OCI-LY1 (cell line): ENCODE data around the gene HGFAC.

Experiments
- H2AFZ ChIP-seq: fragments of 200-600 bp; sonication (generic), shearing (Covaris generic); 2 replicates; pipeline ENCODE4 v1.6.0; 2014; ENCODE audit warnings: antibody characterized with exemption, mild to moderate bottlenecking, low read length
- H3F3A ChIP-seq: fragments of 200-600 bp; sonication (generic), shearing (Covaris generic); 2 replicates; pipeline ENCODE4 v1.6.0; 2014; ENCODE audit warnings: mild to moderate bottlenecking, antibody characterized with exemption, low read length, moderate library complexity; ENCODE audit not compliant: insufficient read depth
- H3K27ac ChIP-seq: fragments of 200-600 bp; sonication (generic); 2 replicates; pipeline ENCODE4 v1.5.1; 2014; ENCODE audit warnings: low read length, mixed run types, mild to moderate bottlenecking, low read depth; ENCODE audit not compliant: poor library complexity, severe bottlenecking
- H3K27me3 ChIP-seq: fragments of 200-600 bp; sonication (generic); 2 replicates; pipeline ENCODE4 v1.6.0; 2014; ENCODE audit warnings: antibody characterized with exemption, mild to moderate bottlenecking, low read length, moderate library complexity; ENCODE audit not compliant: insufficient read depth
- H3K36me3 ChIP-seq: fragments of 200-600 bp; sonication (generic); 2 replicates; pipeline ENCODE4 v1.6.1; 2014; ENCODE audit warnings: mild to moderate bottlenecking, antibody characterized with exemption, low read length, moderate library complexity, mixed read lengths; ENCODE audit not compliant: insufficient read depth
- H3K4me1 ChIP-seq: fragments of 200-600 bp; sonication (generic); 2 replicates; pipeline ENCODE4 v1.5.1; 2014; ENCODE audit warnings: mild to moderate bottlenecking, low read length, moderate library complexity; ENCODE audit not compliant: insufficient read depth, severe bottlenecking
- H3K4me2 ChIP-seq: fragments of 200-600 bp; sonication (generic), shearing (Covaris generic); 2 replicates; pipeline ENCODE4 v1.6.1; 2014; ENCODE audit warnings: low read length
- H3K4me3 ChIP-seq: fragments of 200-600 bp; sonication (generic); 2 replicates; pipeline ENCODE4 v1.5.1; 2014; ENCODE audit warnings: low read length, low read depth, mild to moderate bottlenecking, mixed read lengths; ENCODE audit not compliant: poor library complexity, severe bottlenecking
- H3K79me2 ChIP-seq: fragments of 200-600 bp; shearing (Covaris generic); 2 replicates; pipeline ENCODE4 v1.6.1; 2016; ENCODE audit warnings: mixed run types, low read length, mixed read lengths; ENCODE audit not compliant: insufficient read depth
- H3K9ac ChIP-seq: fragments of 200-600 bp; sonication (generic), shearing (Covaris generic); 2 replicates; pipeline ENCODE4 v1.6.1; 2014; ENCODE audit warnings: mild to moderate bottlenecking, low read length, mixed read lengths
- H3K9me2 ChIP-seq: fragments of 200-600 bp; sonication (generic), shearing (Covaris generic); 2 replicates; pipeline ENCODE4 v1.6.1; 2014; ENCODE audit warnings: low read depth, mild to moderate bottlenecking, low read length, mixed read lengths
- H3K9me3 ChIP-seq: fragments of 200-600 bp; shearing (Covaris generic); 2 replicates; pipeline ENCODE4 v1.6.1; 2014; ENCODE audit warnings: low read length, mixed read lengths
- H4K20me1 ChIP-seq: fragments of 200-600 bp; sonication (generic), shearing (Covaris generic); 2 replicates; pipeline ENCODE4 v1.6.0; 2016; ENCODE audit warnings: mild to moderate bottlenecking, low read length; ENCODE audit not compliant: insufficient read depth
- EZH2 ChIP-seq: fragments of 200-600 bp; sonication (generic), shearing (Covaris generic); IDR thresholded peaks from 2 replicates; pipeline ENCODE4 v1.8.0; 2017; ENCODE audit warnings: borderline replicate concordance, mixed run types, mild to moderate bottlenecking, antibody characterized with exemption, low read length, moderate library complexity, mixed read lengths
- TF ChIP-seq, protein P1 (sequence below): fragments of 200-600 bp; sonication (generic), shearing (Covaris generic); IDR thresholded peaks from 2 replicates; pipeline ENCODE4 v1.5.1; 2017; ENCODE audit warnings: mild to moderate bottlenecking, antibody characterized with exemption, low read length, moderate library complexity, mixed read lengths

The HGFAC gene

DNA sequence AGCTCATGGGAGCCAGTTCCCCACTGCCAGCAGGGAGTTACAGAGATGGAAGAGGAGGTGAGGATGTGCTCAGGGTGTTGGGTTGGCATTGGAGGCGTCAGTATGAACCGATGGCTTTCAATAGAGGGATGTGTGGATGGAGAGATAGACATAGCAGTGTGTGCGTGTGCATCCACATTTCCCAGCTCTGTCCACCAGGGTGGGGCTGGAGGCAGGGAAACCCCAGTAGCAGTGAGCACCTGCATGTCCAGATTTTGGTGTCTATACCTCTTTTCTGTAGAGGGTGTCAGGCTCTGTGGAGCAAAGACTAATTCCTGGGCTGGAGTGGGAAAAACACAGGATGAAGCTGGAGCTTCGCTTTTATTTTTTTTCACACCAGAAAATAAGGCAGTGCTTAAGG is 37.2 kb upstream of the HGFAC start:
- H3K9me2 ChIP-seq, result no peaks in the 10 kb centered on the region
- TF ChIP-seq, protein P1, sequence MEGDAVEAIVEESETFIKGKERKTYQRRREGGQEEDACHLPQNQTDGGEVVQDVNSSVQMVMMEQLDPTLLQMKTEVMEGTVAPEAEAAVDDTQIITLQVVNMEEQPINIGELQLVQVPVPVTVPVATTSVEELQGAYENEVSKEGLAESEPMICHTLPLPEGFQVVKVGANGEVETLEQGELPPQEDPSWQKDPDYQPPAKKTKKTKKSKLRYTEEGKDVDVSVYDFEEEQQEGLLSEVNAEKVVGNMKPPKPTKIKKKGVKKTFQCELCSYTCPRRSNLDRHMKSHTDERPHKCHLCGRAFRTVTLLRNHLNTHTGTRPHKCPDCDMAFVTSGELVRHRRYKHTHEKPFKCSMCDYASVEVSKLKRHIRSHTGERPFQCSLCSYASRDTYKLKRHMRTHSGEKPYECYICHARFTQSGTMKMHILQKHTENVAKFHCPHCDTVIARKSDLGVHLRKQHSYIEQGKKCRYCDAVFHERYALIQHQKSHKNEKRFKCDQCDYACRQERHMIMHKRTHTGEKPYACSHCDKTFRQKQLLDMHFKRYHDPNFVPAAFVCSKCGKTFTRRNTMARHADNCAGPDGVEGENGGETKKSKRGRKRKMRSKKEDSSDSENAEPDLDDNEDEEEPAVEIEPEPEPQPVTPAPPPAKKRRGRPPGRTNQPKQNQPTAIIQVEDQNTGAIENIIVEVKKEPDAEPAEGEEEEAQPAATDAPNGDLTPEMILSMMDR, result no peak
- TF ChIP-seq EZH2, result no peak
- no peak overlapping the region for H3K4me3 ChIP-seq
- no peaks in the 10 kb centered on the region for H3K79me2 ChIP-seq
- no peaks in the 10 kb centered on the region for H3K36me3 ChIP-seq
- no peaks in the 10 kb centered on the region for H3K27me3 ChIP-seq
- H3K4me1 ChIP-seq, result no peaks in the 10 kb centered on the region
- no peak overlapping the region for H2AFZ ChIP-seq
- H3K4me2 ChIP-seq, result no peak overlapping the region
- H3K27ac ChIP-seq, result no peak overlapping the region
- H4K20me1 ChIP-seq, result no peaks in the 10 kb centered on the region
- H3K9ac ChIP-seq, result no peak overlapping the region
- no peaks in the 10 kb centered on the region for H3F3A ChIP-seq
- no peaks in the 10 kb centered on the region for H3K9me3 ChIP-seq

GRCh38 chr4:3405176-3405575 is 36.6 kb upstream of the HGFAC start:
- H3K27ac ChIP-seq, result no peak overlapping the region
- no peaks in the 10 kb centered on the region for H3K27me3 ChIP-seq
- TF ChIP-seq, protein P1, result no peak
- TF ChIP-seq EZH2, result no peak
- no peak overlapping the region for H3K4me3 ChIP-seq
- no peaks in the 10 kb centered on the region for H3K9me3 ChIP-seq
- no peaks in the 10 kb centered on the region for H4K20me1 ChIP-seq
- H3K4me2 ChIP-seq, result no peak overlapping the region
- H2AFZ ChIP-seq, result no peak overlapping the region
- H3K79me2 ChIP-seq, result no peaks in the 10 kb centered on the region
- no peaks in the 10 kb centered on the region for H3K36me3 ChIP-seq
- H3K9me2 ChIP-seq, result no peaks in the 10 kb centered on the region
- H3K4me1 ChIP-seq, result no peaks in the 10 kb centered on the region
- H3K9ac ChIP-seq, result no peak overlapping the region
- no peaks in the 10 kb centered on the region for H3F3A ChIP-seq

DNA sequence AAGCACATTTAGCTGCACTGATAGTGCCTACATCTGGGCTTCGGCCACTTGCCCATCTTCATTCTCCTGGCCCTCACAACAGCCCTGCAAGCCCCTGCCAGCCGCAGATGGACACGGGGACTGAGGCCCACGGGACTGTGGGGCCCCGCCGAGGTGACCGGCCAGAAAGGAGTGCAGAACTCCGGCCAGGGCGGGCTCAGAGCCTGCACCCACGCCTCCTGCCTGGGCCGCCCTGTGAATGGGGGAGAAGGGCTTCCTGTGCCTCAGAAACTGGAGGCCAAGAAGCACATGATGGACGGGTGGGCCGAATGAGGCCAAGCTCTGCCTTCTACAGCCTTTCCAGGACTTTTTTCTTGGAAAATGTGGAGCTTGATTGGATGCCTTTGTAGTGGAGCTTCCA is 35.7 kb upstream of the HGFAC start:
- H3F3A ChIP-seq, result no peaks in the 10 kb centered on the region
- TF ChIP-seq EZH2, result no peak
- TF ChIP-seq, protein P1, result no peak
- no peak overlapping the region for H2AFZ ChIP-seq
- no peaks in the 10 kb centered on the region for H4K20me1 ChIP-seq
- H3K4me1 ChIP-seq, result no peaks in the 10 kb centered on the region
- no peaks in the 10 kb centered on the region for H3K27me3 ChIP-seq
- H3K36me3 ChIP-seq, result no peaks in the 10 kb centered on the region
- no peak overlapping the region for H3K4me3 ChIP-seq
- no peaks in the 10 kb centered on the region for H3K9me2 ChIP-seq
- no peak overlapping the region for H3K4me2 ChIP-seq
- no peak overlapping the region for H3K9ac ChIP-seq
- no peak overlapping the region for H3K27ac ChIP-seq
- no peaks in the 10 kb centered on the region for H3K9me3 ChIP-seq
- no peaks in the 10 kb centered on the region for H3K79me2 ChIP-seq
